Neutrophil (primary cell): ENCODE measurements around the gene MAP4.

Experiments used
- H3K27ac ChIP-seq: fragments of 200-600 bp; sonication (generic); 2 replicates; pipeline ENCODE4 v1.5.1; 2016; ENCODE audit warnings: mild to moderate bottlenecking, moderate library complexity
- H3K27me3 ChIP-seq: fragments of 200-600 bp; sonication (generic); 2 replicates; pipeline ENCODE4 v1.6.0; 2016; ENCODE audit warnings: mild to moderate bottlenecking
- H3K36me3 ChIP-seq: fragments of 200-600 bp; sonication (generic); 2 replicates; pipeline ENCODE4 v1.5.1; 2017
- H3K4me1 ChIP-seq, 2 experiments: fragments of 200-600 bp in 1 of 2; sonication (generic) in 1 of 2; 1 replicate in 1 of 2; 2 replicates in 1 of 2; pipeline versions ENCODE4 v1.5.1 to v1.6.1; 2013 to 2016; ENCODE audit warnings: low read depth in 1 of 2, low read length in 1 of 2, mild to moderate bottlenecking in 1 of 2, moderate library complexity in 1 of 2; ENCODE audit not compliant: control insufficient read depth in 1 of 2, insufficient read depth in 1 of 2
- H3K4me3 ChIP-seq, 2 experiments: fragments of 200-600 bp in 1 of 2; sonication (generic) in 1 of 2; 1 replicate in 1 of 2; 2 replicates in 1 of 2; pipeline ENCODE4 v1.5.1; 2013 to 2016; ENCODE audit warnings: low read depth in 1 of 2, low read length in 1 of 2, mild to moderate bottlenecking in 1 of 2, moderate library complexity in 1 of 2
- H3K9me3 ChIP-seq: fragments of 200-600 bp; sonication (generic); 2 replicates; pipeline ENCODE4 v1.5.1; 2016
- CTCF ChIP-seq: fragments of 200-600 bp; sonication (generic); IDR thresholded peaks from 2 replicates; pipeline ENCODE4 v1.5.1; 2016; ENCODE audit warnings: antibody characterized with exemption

The MAP4 gene

DNA sequence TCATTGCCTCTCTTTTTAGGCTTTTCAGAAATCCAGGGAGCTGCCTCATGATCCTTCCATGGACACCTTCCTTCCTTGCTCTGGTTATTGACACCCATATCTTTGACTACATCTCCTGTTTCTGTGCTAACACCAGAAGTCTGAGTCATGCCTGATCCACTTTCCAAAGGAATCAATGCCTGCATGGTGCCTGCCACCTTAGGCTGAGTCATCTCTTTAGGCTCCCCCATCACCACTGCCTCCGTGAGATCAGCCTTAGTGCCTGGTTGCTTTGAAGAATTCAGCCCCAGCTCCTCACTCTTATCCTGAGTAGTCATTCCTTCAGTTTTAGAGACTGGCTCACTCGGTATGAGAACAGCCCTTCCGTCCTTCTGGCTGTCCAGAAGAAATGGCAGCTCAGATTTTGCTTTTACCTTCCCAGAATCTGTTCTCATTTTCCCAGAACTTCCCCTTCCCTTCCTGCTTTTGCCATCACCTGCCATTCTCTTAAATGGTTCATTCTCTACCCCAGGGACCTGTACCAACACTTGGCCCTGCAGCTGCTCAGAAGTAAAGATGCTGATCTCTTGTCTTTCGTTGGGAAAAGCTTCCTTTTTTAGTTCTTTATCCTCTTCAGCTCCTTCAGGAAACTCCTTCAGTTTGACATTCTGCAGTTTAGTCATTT lies 105.3 kb downstream of the MAP4 start:
- H3K27ac ChIP-seq, result no peak overlapping the region
- no peak for TF ChIP-seq CTCF
- no peak overlapping the region for H3K4me3 ChIP-seq
- H3K27me3 ChIP-seq, result no peaks in the 10 kb centered on the region
- no peaks in the 10 kb centered on the region for H3K4me1 ChIP-seq
- H3K9me3 ChIP-seq, result no peaks in the 10 kb centered on the region
- H3K36me3 ChIP-seq, result peaks cover 29% of the 10 kb centered on the region

- no peak overlapping the region for H3K27ac ChIP-seq
- H3K4me3 ChIP-seq, result no peak overlapping the region
- H3K27me3 ChIP-seq, result no peaks in the 10 kb centered on the region
- TF ChIP-seq CTCF, result no peak
- H3K4me1 ChIP-seq, result no peaks in the 10 kb centered on the region
- H3K9me3 ChIP-seq, result no peaks in the 10 kb centered on the region
- H3K36me3 ChIP-seq, result peaks cover 22% of the 10 kb centered on the region
Measured at GRCh38 chr3:47910233-47910632, 106.0 kb downstream of the MAP4 start.

GRCh38 chr3:47909607-47910006 lies 106.6 kb downstream of the MAP4 start:
- H3K36me3 ChIP-seq, result peaks cover 18% of the 10 kb centered on the region
- TF ChIP-seq CTCF, result no peak

DNA sequence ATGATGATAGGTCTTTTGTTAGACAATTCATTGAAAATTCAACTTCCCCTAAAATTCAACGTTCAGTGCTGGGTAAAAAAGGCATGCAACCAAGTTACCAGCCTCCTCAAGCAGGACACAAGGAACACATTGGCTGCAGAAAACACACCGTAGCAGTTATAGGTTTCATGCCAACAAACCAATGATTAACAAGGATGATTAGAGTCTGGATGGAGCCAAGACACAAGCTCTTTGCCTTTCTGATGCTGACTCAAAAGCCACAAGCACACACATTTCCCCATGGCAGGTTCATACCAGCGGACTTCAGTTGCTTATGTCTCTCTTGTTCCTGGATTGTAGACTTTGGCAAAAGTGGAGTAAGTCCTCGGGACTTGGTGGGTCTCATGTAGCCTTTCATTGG lies 107.5 kb downstream of the MAP4 start:
- Histone ChIP-seq H3K4me1 (no peaks in the 10 kb centered on the region), H3K9me3 (no peaks in the 10 kb centered on the region), H3K36me3 (peaks cover 10% of the 10 kb centered on the region), H3K27me3 (no peaks in the 10 kb centered on the region), H3K27ac (no peak overlapping the region), H3K4me3 (no peak overlapping the region)
- TF ChIP-seq CTCF, result no peak

More at GRCh38 chr3:47909607-47910006, 106.6 kb downstream of the MAP4 start:
- Histone ChIP-seq H3K27me3 (no peaks in the 10 kb centered on the region), H3K27ac (no peak overlapping the region), H3K9me3 (no peaks in the 10 kb centered on the region), H3K4me3 (no peak overlapping the region), H3K4me1 (no peaks in the 10 kb centered on the region)

- Histone ChIP-seq H3K27ac (no peak overlapping the region), H3K27me3 (no peaks in the 10 kb centered on the region), H3K9me3 (no peaks in the 10 kb centered on the region), H3K4me3 (no peak overlapping the region), H3K4me1 (no peaks in the 10 kb centered on the region), H3K36me3 (peaks cover 8% of the 10 kb centered on the region)
- no peak for TF ChIP-seq CTCF
Measured at GRCh38 chr3:47907784-47908183, 108.4 kb downstream of the MAP4 start.
